ENCODE results near the gene KLHL7.

- TF ChIP-seq CTCF (IDR thresholded peaks at IDR 0.05; ENCODE audit: borderline replicate concordance, extremely low read depth, low read length, poor library complexity, severe bottlenecking) (no peak), EZH2 (IDR thresholded peaks at IDR 0.05; ENCODE audit: borderline replicate concordance, low read depth, low read length, severe bottlenecking) (no peak)
Observed at GRCh38 chr7:23109470-23109869, 3.9 kb downstream of the KLHL7 start.

All from DND-41 (cell line).